Stimulated activated CD4-positive, alpha-beta T cell treated with anti-CD3 and anti-CD28 coated beads, Interleukin-15, amount 100 ng/mL, for 1 hour (primary cell): ENCODE results near the gene FGF2.
"Not testable (repeated sequence)": the region's sequence is repeated elsewhere in the genome, so short reads cannot be mapped to it uniquely, and the experiment has no call there.

Source experiments
- DNase-seq, 2 donors: peaks; one replicate each; pipeline ENCODE4 v3.0.0-alpha.2; 2020; ENCODE audit warnings: low read depth in 1 of 2, low spot score in 1 of 2

FGF2 gene

GRCh38 chr4:122826553-122827257 is at the start of gene FGF2:
Gene FGF2, plus strand, starts transcription at chr4:122826831. Its CDS starts 344 bp downstream, at chr4:122827175.
- no peak for DNase-seq

DNA sequence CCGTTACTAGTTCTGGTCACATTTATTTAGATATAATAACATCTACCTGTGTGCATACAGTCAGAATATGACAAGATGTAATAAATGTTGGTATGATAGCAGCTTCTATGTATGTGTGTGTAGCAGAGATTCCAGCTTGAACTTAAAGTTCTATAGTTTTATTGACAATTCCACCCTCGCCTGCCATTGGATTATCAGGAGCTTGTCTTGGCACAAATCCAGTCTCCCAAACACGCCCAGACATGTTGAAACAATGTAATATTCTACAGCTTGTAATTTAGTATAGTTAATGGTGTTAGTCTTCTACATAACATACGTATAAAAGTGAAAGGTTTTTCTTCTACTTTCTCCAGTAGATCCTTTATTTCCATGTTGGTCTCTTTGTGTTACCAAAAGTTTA is 49.7 kb upstream of the FGF2 start:
- no peak for DNase-seq

- no peak for DNase-seq
Observed at GRCh38 chr4:122777846-122778673, 48.6 kb upstream of the FGF2 start.

DNA sequence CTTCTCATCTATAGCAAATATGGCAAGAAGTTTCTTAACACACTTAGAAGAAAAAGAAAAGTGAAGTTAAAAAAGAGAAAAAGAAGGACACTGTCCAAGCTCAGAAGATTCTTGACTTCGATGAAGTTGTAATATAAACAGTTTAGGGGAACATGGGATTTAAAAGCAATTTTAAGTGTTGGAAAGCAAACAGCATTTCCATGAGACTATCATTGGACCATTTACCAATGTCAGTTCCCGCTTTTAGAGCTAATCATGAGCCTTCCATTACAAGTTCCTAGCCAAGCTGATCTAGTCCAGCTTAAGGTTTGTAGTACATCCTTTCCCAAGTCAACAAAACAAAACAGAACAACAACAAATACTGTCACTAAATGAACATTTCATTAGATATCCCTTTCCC is 45.1 kb upstream of the FGF2 start:
- no peak for DNase-seq

GRCh38 chr4:122783301-122784215 is 43.1 kb upstream of the FGF2 start:
- no peak for DNase-seq

GRCh38 chr4:122784261-122784660 is 42.4 kb upstream of the FGF2 start:
- no peak for DNase-seq

GRCh38 chr4:122785099-122785498 is 41.5 kb upstream of the FGF2 start:
- DNase-seq, result no peak

DNA sequence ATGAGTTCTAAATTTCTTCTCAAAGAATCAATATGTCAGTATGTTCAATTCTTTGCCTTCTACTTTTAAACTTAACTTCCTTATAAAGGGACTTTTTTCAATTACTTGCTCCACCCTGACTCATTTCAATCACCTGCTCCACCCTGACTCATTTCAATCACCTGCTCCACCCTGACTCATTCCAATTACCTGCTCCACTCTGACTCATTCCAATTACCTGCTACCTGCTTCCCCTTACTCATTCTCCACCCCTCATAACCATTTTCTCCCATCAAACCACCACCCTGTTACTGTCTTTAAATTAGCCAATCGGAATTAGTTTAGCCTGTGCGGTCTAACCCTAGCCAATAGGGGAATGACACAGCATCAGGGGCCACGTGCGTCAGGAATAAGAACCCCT is 40.3 kb upstream of the FGF2 start:
- not testable (repeated sequence) for DNase-seq

DNA sequence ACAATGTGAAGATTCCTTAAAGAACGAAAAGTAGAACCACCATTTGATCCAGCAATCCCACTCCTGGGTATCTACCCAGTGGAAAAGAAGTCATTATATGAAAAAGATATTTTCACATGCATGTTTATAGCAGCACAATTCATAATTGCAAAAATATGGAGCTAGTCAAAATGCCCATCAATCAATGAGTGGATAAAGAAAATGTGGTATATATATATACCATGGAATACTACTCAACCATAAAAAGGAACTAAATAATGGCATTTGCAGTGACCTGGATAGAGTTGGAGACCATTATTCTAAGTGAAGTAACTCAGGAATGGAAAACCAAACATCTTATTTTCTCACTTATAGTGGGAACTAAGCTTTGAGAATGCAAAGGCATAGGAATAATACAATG is 39.7 kb upstream of the FGF2 start:
- DNase-seq, result not testable (repeated sequence)

- no peak for DNase-seq
Observed at GRCh38 chr4:122787940-122788339, 38.7 kb upstream of the FGF2 start.

GRCh38 chr4:122788935-122789334 is 37.7 kb upstream of the FGF2 start:
- no peak for DNase-seq

DNA sequence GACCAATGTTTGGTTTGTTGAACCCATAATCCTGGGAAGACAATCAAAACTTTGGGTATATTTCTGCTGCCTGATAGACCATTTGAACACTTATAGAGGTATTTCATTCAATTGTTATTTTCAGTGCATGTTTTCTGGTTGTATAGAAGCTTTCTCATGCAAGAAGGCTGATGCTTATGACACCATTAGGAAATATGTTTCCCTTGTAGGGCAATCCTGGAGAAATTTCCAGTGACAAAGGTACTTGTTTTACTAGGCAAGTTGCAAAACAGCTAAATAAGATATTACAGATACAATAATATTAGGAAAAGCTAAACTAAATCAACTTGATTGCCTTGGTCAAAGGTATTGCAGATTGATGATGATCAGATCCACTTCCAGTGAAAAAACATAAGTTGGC is 32.8 kb upstream of the FGF2 start:
- DNase-seq, result no peak

DNA sequence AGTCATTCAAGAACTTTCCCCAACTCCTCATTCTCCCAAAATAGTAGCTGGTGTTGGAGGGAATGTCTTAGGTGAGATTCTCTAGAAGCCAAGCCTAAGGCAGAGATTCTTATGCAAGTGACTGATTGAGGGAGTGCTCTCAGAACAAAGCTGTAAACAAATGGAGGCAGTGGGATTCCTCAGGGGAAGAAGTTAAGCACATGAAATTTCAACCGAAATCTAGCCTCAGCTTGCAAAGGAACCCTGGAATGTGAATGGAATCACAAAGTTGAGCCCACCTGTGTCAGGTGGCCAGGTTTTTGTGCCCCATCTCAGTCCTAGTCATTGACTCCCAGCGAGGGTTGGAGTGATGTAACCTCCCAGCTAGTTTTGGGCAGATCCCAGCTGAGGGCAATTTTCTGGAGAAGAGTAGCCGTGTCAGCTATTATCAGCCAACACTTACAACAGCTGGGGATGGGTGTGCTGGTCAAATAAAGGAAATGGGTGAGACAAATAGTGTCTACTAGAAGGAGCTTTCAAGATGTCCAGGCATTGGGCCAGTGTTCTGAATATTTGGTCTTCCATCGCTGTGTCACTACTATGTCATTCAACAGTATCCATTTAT is 29.7 kb upstream of the FGF2 start:
- no peak for DNase-seq

DNA sequence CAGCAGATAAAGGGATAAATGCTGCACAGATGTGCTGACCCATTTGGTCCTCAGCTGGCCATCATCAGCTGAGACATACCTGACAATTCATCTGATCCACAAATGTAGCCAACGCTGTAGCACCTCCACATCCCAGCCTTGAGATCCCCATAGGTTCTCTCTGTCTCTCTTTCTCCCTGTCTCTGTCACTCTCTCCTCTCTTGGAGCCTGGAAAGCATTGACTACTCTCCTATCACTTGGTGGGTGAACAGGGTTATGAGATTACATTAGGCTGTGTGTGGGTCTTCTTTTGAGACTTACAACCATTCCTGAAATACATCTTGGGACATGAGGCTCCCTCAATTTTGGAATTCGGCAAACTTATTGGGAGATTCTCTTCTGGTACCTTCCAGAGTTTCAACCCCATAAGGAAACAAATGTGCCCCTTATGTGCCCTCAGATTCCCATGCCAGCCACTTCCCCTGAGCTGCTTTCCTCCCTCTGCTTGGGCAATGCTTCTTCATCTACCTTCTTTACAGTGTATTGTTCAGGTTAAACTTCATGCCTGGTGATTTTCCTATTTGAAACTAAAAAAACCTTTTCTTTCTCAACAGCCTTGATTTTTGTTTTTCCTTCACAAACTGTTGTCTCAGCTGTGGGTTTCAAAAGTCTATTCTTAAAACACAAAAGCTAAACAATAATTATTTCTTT is 29.1 kb upstream of the FGF2 start:
- no peak for DNase-seq

- DNase-seq, result no peak
Observed at GRCh38 chr4:122798101-122798500, 28.5 kb upstream of the FGF2 start.

DNA sequence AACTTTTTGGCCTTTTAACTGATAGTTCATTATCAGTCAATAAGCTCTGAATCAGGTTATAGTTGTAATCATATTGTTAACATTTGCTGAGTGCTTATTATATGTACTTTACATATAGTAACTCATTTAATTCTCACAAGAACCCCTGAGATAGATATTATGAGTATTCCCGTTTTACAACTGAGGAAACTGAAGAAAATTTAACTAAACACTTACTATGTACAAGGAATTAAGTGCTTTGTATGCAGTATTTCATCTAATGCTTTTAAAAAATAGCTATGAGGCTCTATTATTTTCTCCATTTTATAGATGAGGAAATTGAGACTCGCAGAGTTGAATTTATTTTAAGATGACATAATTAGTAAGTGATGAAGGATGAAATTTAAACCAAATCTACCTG is 27.7 kb upstream of the FGF2 start:
- no peak for DNase-seq

DNA sequence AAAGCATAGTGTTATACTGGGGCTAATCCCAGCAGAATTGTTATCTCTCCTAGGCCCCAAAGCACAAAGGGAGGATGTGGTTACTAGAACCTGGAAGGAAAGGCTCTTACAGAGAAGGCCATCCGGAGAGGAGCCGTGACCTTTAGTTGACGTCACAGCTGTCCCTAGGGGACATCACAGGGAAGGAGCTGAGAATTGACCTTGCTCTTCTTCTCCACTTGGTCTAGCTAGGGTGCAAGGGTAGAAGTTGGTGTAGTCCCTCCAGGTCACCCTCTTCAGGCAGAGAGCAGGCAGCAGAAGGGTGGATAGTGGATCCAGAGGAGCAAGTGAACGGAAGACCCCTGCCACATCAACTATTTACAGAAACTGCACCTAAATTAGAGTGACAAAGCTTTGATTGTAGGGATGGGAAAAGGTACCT is 22.8 kb upstream of the FGF2 start:
- no peak for DNase-seq

GRCh38 chr4:122806981-122807679 is 19.5 kb upstream of the FGF2 start:
- DNase-seq, result no peak

GRCh38 chr4:122810669-122811068 is 16.0 kb upstream of the FGF2 start:
- no peak for DNase-seq

- not testable (repeated sequence) for DNase-seq
Observed at GRCh38 chr4:122811781-122812180, 14.8 kb upstream of the FGF2 start.
